ENCODE results near the gene TGFBR3L. TPM values are rescaled to one million over a fixed set of nuclear protein-coding genes. Genes with fewer than 3 reads are reported as not detected.

Gene TGFBR3L
- total RNA-seq, 3 donors from 2014 or later: 2.3 TPM; not detected in 2

DNA sequence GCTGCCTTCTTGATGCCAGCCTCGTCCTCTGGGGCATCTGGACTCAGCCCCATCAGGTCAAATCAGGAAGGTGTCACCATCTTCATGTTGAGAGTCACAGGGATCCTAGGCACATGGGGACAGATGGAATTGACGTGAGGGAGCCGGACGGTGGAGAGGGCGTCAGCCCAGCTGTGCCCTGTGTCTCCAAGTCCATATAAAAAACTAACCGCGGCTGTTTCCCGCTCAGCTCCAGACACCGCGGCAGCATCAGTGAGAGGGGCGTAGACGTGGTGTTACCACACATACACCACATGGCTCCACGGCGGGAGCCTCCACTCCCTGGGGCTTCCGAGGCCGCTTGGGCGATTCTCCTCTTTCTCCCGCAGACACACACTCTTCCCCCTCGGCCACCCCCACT is 34.8 kb upstream of the TGFBR3L start:
- no peak overlapping the region for H3K27ac ChIP-seq
- intact Hi-C loops (cut with DNase I; ENCODE audit: low total_unique reads): no loop called here
- no peak for DNase-seq (ENCODE audit: low spot score in 2 of 2)

DNA sequence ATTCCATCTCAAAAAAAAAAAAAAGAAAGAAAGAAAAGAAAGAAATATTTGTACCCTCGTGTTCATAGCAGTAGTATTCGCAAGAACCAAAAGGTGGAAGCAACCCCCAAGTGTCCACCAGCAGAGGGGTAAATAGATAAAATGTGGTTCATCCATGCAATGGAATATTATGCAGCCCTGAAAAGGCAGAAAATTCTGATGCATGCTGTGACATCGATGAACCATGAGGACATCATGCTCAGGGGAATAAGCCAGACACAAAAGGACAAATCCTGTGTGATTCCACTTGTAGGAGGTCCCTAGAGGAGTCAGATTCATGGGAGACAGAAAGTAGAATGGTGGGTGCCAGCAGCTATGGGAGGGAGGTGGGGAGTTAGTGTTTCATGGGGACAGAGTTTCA is 32.7 kb upstream of the TGFBR3L start:
- no peak for DNase-seq (ENCODE audit: low spot score in 2 of 2)
- Histone ChIP-seq H3K36me3 (no peaks in the 10 kb centered on the region), H3K9me3 (no peaks in the 10 kb centered on the region), H3K27ac (no peak overlapping the region), H3K4me3 (no peak overlapping the region), H3K27me3 (no peaks in the 10 kb centered on the region), H3K4me1 (no peaks in the 10 kb centered on the region)
- TF ChIP-seq POLR2A (IDR thresholded peaks at IDR 0.05) (no peak), POLR2AphosphoS5 (IDR thresholded peaks at IDR 0.05) (no peak)
- TF ChIP-seq, protein P1, sequence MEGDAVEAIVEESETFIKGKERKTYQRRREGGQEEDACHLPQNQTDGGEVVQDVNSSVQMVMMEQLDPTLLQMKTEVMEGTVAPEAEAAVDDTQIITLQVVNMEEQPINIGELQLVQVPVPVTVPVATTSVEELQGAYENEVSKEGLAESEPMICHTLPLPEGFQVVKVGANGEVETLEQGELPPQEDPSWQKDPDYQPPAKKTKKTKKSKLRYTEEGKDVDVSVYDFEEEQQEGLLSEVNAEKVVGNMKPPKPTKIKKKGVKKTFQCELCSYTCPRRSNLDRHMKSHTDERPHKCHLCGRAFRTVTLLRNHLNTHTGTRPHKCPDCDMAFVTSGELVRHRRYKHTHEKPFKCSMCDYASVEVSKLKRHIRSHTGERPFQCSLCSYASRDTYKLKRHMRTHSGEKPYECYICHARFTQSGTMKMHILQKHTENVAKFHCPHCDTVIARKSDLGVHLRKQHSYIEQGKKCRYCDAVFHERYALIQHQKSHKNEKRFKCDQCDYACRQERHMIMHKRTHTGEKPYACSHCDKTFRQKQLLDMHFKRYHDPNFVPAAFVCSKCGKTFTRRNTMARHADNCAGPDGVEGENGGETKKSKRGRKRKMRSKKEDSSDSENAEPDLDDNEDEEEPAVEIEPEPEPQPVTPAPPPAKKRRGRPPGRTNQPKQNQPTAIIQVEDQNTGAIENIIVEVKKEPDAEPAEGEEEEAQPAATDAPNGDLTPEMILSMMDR (IDR thresholded peaks at IDR 0.05): no peak
- intact Hi-C loops (cut with DNase I; ENCODE audit: low total_unique reads): no loop called here

More for the DNA sequence above, 34.8 kb upstream of the TGFBR3L start:
- Histone ChIP-seq H3K36me3 (no peaks in the 10 kb centered on the region), H3K27me3 (no peaks in the 10 kb centered on the region), H3K9me3 (no peaks in the 10 kb centered on the region), H3K4me1 (no peaks in the 10 kb centered on the region), H3K4me3 (no peak overlapping the region)
- TF ChIP-seq POLR2AphosphoS5 (IDR thresholded peaks at IDR 0.05): no peak
- no peak for TF ChIP-seq POLR2A (IDR thresholded peaks at IDR 0.05)
- TF ChIP-seq, protein P1 (IDR thresholded peaks at IDR 0.05): no peak

DNA sequence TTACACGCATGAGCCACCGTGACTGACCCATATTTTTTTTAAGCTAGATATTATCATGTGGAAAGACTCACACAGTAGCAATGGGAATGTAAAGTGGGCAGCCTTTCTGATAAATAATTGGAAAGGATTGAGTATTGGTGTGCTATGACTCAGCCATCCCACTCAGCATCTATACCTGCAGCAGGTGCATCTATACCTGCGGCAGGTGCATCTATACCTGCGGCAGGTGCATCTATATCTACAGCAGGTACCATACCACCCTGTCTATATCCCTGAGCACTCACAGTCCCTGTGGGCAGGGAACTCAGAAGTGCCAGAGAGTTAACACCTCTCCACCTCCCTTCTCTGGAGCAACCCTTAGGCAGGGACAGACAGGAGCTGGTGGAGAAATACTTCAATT is 31.5 kb upstream of the TGFBR3L start:
- Histone ChIP-seq H3K9me3 (no peaks in the 10 kb centered on the region), H3K4me1 (no peaks in the 10 kb centered on the region), H3K27me3 (no peaks in the 10 kb centered on the region), H3K36me3 (no peaks in the 10 kb centered on the region), H3K27ac (no peak overlapping the region), H3K4me3 (no peak overlapping the region)
- intact Hi-C loops (cut with DNase I; ENCODE audit: low total_unique reads): no loop called here
- DNase-seq (ENCODE audit: low spot score in 2 of 2): no peak
- TF ChIP-seq, protein P1 (IDR thresholded peaks at IDR 0.05): no peak
- TF ChIP-seq POLR2A (IDR thresholded peaks at IDR 0.05) (no peak), POLR2AphosphoS5 (IDR thresholded peaks at IDR 0.05) (no peak)

GRCh38 chr19:7883796-7884570 is 30.6 kb upstream of the TGFBR3L start:
- Histone ChIP-seq H3K36me3 (no peaks in the 10 kb centered on the region), H3K27ac (no peak overlapping the region), H3K9me3 (no peaks in the 10 kb centered on the region), H3K4me1 (peaks cover 0 to 2% of the 10 kb centered on the region in 2 donors), H3K27me3 (no peaks in the 10 kb centered on the region), H3K4me3 (no peak overlapping the region)
- TF ChIP-seq POLR2A (IDR thresholded peaks at IDR 0.05) (no peak), POLR2AphosphoS5 (IDR thresholded peaks at IDR 0.05) (no peak)
- TF ChIP-seq, protein P1 (IDR thresholded peaks at IDR 0.05): no peak
- intact Hi-C loops (cut with DNase I; ENCODE audit: low total_unique reads): no loop called here
- DNase-seq (ENCODE audit: low spot score in 2 of 2): no peak

GRCh38 chr19:7885818-7886217 is 28.8 kb upstream of the TGFBR3L start:
- Histone ChIP-seq H3K4me1 (peaks cover 0 to 2% of the 10 kb centered on the region in 2 donors), H3K9me3 (no peaks in the 10 kb centered on the region), H3K4me3 (no peak overlapping the region), H3K27me3 (no peaks in the 10 kb centered on the region), H3K27ac (no peak overlapping the region), H3K36me3 (no peaks in the 10 kb centered on the region)
- DNase-seq (ENCODE audit: low spot score in 2 of 2): no peak
- TF ChIP-seq, protein P1 (IDR thresholded peaks at IDR 0.05): no peak
- TF ChIP-seq POLR2A (IDR thresholded peaks at IDR 0.05): no peak
- TF ChIP-seq POLR2AphosphoS5 (IDR thresholded peaks at IDR 0.05): no peak
- intact Hi-C loops (cut with DNase I; ENCODE audit: low total_unique reads): no loop called here
